GM18505 (cell line): Measurements from ENCODE around the gene NPTN.
"Not testable (repeated sequence)": the region's sequence is repeated elsewhere in the genome, so short reads cannot be mapped to it uniquely, and the experiment has no call there.

Experiments
- ATAC-seq: cut with Tn5 transposase; IDR thresholded peaks from one replicate; pipeline ENCODE4 v1.9.1; 2021; ENCODE audit not compliant: unreplicated experiment
- POLR2A ChIP-seq: IDR thresholded peaks from 4 replicates; pipeline ENCODE4 v1.6.1; 2011; ENCODE audit warnings: borderline replicate concordance; ENCODE audit not compliant: insufficient read depth, insufficient read length; ENCODE audit errors: extremely low read depth

Gene NPTN

DNA sequence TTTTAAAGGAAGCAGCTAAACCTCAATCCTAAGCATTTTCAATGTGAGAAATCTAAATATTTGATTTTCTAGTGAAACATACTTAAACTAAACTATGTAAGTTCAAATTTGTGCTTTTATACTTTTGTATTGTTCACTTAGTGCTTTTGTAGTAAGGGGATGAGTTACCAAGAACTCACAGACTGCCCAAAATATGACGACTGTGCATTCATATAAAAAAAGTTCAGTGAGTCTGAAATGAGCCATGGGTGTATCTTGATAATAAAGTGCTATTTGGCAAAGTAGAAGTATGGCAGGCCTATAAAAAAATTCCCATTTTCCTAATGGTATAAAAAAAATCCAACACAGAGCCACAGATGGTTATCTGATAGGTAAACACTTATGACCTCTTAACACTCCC, 66.2 kb downstream of the NPTN start:
- TF ChIP-seq POLR2A = no peak
- no peak for ATAC-seq

DNA sequence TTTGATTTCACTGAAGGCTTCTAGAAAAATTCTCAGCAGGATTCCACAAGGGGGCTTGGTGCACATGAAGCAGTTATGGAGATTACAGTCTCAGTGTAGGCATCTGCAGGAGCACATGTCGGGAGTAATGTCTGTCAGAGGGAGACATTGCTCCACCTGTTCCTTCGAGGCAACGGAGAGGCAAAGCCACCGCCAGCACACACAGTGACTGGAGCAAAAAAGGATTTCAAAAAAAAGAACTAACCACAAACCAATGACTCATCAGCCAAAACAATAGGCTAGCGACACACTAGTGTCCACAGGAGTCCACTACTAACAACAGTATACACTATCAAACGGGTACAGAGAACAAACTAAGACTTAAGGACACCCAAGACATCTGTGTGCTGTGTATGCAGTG, 68.9 kb downstream of the NPTN start:
- no peak for ATAC-seq
- no peak for TF ChIP-seq POLR2A

- TF ChIP-seq POLR2A = no peak
- ATAC-seq = no peak
Observed at GRCh38 chr15:73560501-73561117, 72.6 kb downstream of the NPTN start.

DNA sequence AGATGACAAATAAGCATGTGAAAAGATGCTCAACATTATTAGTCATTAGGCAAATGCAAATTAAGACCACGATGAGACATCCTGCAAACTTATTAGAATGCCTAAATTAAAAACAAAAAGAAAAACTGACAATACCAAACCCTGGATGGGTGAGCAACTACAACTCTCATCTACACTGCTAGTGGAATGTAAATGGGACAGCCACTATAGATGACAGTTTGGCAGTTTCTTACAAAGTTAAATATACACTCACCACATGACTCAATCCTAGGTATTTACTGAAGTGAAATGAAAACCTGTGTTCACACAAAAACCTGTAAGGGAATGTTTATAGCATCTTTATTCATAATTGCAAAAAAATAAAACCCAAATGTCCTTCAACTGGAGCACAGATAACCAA, 74.7 kb downstream of the NPTN start:
- ATAC-seq = no peak
- no peak for TF ChIP-seq POLR2A

DNA sequence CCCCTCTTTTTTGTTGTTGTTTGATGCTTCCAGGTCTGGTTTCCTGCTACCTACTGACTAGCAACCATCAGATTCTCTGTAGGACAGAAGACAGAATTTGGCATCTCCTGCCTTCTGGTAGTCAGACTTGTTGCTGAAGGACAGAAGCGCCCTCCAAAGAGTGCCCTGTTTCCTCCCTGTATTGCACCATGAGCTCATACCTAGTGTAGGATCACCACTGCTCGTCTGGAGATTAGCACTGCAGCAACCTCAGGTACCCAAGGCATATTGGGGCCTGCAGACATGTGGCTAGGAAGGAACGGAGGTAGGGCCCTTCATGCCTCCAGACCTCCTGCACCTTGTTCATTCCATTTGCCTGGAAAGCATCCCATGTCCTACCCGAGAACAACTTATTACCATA, 78.1 kb downstream of the NPTN start:
- TF ChIP-seq POLR2A = no peak
- no peak for ATAC-seq

GRCh38 chr15:73550190-73550589, 83.0 kb downstream of the NPTN start:
- no peak for TF ChIP-seq POLR2A
- no peak for ATAC-seq

- ATAC-seq = not testable (repeated sequence)
Observed at GRCh38 chr15:73548925-73549324, 84.3 kb downstream of the NPTN start.

DNA sequence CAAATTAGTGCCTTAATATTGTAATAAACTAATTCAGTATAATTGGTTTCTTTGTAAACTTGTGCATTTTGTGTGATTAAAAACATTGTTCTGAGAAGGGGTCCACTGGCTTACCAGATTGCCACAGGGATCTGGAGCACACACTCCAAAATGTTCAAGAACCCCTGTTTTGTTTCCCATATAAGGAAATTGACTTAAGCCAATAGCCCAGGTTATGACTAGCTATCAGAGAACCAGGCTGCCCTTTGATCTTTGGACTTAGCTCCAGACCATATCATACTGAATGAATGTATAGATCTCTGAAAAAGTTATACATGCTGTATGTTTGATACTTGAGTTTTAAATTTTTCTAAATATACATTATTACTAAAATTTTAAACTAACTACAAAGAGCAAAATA, 91.7 kb downstream of the NPTN start:
- no peak for ATAC-seq

GRCh38 chr15:73540161-73540560, 93.0 kb downstream of the NPTN start:
- ATAC-seq = no peak
- TF ChIP-seq POLR2A = no peak

More for the DNA sequence above, 91.7 kb downstream of the NPTN start:
- TF ChIP-seq POLR2A = no peak

DNA sequence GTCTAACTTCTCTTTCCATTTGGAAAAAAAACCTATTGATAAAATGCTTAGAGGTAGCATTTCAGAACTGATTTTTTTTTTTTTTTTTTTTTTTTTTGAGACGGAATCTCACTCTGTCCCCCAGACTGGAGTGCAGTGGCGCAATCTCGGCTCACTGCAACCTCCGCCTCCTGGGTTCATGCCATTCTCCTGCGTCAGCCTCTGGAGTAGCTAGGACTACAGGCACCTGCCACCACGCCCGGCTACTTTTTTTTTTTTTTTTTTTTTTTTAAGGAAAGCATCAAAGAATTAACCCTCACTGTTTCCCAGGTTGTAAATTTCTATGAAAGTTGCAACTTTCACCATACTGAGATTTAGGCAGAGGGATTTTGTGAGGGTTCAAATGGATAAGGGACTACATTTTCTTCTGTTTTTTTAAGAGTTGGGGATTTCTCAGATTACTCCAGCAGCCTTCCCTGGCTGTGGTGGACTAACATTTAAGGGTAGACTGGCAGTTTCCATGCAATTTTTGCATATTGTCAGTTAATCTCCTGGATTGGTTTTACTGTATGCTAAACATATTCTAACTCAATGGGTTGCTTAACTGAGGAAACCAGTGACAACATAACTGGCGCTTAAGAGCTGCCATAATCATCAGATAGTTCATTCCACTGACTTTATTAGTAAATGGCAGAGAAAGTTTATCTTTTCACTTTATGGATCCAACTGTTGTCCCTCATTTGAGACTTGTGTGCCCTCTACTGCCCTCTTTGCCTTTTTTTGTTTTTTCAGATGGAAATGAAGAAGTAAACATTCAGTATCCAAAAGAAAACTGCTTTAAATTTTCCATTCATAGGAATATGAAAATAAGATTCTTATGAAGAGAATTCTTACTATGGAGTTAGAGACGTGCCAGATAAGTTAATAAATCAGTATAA, 93.7 kb downstream of the NPTN start:
- no peak for ATAC-seq
- TF ChIP-seq POLR2A = no peak

DNA sequence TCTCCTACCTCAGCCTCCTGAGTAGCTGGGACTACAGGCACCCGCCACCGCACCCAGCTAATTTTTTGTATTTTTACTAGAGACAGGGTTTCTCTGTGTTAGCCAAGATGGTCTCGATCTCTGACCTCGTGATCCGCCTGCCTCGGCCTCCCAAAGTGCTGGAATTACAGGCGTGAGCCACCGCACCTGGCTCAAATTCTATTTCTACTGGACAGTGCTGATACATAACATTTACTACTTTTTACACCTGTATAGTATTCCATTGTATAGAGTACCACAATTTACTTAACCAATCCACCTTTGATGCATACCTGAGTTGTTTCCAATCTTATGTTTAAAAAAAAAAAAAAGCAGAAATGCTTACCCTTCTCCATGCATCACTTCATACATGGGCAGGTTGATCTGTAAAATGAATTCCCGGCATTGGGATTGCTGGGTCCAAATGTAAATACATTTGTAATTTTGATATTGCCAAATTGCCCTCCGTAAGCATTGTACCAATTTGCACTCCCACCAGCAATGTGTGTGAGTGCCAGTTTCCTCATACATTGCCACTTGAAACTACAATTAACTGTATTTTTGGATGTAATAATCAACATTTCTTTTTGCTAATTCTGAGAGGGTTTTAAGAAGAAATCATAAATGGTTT, 94.5 kb downstream of the NPTN start:
- no peak for ATAC-seq
- no peak for TF ChIP-seq POLR2A

- TF ChIP-seq POLR2A = no peak
- ATAC-seq = no peak
Observed at GRCh38 chr15:73538123-73538522, 95.1 kb downstream of the NPTN start.

GRCh38 chr15:73530649-73531048, 102.5 kb downstream of the NPTN start:
- TF ChIP-seq POLR2A = no peak
- ATAC-seq = no peak

- no peak for TF ChIP-seq POLR2A
- no peak for ATAC-seq
Observed at GRCh38 chr15:73527598-73527997, 105.6 kb downstream of the NPTN start.
